Hematopoietic multipotent progenitor cell treated with erythropoietin and hydrocortisone succinate and interleukin-3 and kit ligand, for 15 days (in vitro differentiated cells): ENCODE measurements around the gene APOBEC3H.
A peak's percentile ranks its signal among the peaks of the same experiment; 100 is the strongest.

Experiments used
- DNase-seq: peaks from one replicate; pipeline ENCODE4 v3.0.0-alpha.2; 2015; ENCODE audit warnings: low spot score

The APOBEC3H gene

DNA sequence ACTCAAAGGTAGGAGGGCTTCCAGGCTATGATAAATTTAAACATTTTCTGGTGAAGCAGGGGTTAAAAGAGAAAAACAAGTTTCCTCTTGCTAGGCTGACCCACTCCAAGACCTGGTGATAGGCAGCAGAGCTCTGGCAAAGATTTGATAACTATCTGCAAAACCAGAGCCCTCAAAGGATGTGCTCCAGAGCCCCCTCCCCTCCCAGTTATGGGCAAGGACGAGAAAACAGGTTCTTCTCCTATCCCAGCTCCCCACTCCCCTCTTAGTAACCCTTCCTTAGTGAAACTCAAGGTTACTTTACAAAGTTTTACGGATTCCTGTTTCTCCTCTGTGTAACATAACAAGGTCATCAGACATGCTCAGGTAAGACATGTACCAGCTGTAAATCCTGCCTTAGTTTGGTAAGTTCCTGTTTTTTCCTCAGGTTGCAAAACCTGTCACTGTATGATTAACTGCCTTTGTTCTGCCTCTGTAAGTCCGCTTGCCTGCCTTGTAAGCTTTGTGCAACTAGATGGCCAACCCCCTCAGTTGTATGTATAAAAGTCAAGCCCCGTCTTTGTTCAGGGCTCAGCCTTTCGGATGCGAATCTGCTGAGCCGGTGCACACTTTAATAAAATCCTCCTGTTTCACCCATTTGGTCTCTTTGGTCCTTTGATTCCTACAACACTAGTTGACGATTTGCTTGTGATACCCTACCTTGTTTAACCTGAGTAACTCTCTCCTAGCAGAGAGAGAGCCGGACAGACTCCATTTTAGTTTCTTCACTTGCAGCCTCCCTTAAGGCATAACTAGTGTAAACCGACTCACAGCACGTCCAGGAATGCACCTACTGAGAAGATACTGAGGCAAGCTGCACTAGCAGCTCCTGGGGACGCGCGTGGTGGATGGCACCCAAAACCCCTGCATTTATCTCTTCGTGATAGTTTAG is 13.9 kb downstream of the APOBEC3H start:
- no peak for DNase-seq

DNA sequence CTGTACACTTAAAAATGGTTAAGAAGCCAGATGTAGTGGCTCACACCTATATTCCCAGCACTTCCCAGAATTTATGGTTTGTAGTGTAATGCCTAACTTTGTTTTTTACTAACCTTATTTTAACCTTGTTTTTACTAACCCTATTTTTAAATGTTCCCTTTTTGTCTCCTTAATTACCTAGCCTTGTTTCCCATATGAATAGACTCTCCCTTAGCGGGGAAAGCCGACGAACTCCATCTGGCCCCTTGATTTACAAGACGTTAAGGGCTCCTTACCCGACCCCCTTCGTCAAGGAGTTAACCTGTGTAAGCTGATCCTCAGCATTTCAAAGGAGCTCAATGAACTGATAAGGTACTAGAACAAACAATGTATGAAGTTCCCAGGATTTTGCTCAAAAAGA is 17.1 kb downstream of the APOBEC3H start:
- DNase-seq: no peak

DNA sequence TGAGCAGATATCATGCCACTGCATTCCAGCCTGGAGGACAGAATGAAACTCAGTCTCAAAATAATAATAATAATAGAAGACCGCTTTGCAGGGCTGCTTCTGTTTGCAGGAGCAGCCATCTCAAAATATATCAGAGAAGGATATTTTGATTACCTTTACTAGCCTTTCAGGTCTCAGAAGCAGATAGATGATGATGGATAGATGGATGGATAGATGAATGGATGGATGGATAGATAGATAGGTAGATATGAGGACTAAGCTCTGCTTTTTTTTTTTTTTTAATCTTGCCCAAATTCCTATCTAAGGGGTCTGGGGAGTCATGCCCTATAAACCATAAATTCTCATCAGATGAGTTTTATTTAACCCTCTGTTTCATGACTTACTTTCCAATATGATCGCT is 18.5 kb downstream of the APOBEC3H start:
- DNase-seq: no peak

DNA sequence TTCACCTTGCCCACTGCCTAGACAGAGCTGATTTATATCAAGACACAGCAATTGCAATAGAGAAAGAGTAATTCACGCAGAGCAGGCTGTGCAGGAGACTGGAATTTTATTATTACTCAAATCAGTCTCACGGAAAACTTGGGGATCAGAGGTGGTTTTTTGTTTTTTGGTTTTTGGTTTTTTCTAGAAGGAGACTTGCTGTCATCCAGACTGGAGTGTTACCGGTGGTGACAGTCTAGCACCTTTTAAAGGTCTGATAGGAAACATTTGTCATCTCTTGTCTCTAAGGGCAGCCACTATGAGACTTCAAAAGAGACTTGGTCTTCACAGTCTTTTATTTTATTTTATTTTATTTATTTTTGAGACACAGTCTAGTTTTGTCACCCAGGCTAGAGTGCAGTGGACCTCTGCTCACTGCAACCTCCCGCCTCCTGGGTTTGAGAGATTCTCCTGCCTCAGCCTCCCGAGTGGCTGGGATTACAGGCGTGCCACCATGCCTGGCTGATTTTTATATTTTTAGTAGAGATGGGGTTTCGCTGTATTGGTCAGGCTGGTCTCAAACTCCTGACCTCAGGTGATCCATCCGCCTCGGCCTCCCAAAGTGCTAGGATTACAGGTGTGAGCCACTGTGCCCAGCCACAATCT is 19.1 kb downstream of the APOBEC3H start:
- DNase-seq: no peak

DNA sequence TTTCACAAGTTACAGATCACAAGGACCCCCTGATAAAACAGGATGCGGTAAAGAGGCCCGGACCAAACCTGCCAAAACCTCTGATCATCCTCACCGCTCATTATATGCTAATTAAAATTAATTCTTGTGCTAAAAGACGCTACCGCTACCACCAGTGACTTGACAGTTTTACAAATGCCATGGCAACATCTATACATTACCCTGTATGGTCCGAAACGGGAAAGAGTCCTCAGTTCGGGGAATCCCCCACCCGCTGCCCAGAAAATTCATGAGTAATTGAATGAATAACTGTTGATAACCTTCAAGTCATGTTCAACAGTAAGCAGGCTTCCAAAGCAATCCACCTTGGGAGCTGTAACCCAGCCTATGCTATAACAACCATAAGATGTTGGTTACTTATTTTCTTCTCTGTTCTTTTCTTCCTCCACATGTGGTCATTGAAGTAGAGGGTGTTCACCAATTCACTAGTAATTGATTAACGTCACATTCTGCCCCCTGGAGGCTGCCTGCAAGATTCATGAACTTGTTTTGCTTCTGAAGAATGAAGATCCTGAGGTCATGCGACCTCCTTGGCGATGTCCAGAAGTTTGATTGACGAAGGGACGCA is 20.6 kb downstream of the APOBEC3H start:
- peak; percentile 68 for DNase-seq

DNA sequence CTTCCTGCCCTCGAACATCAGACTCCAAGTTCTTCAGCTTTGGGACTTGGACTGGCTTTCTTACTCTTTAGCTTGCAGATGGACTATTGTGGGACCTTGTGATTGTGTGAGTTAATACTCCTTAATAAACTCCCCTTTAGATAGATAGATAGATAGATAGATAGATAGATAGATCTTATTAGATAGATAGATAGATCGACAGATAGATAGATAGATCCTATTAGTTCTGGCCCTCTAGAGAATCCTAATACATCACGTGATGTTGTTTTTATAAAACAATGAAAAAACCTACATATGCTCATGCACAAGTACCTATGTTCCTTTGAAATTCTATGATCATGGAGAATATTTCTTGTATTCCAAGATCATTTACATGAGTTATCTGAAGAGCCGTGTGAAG is 23.9 kb downstream of the APOBEC3H start:
- DNase-seq: no peak

DNA sequence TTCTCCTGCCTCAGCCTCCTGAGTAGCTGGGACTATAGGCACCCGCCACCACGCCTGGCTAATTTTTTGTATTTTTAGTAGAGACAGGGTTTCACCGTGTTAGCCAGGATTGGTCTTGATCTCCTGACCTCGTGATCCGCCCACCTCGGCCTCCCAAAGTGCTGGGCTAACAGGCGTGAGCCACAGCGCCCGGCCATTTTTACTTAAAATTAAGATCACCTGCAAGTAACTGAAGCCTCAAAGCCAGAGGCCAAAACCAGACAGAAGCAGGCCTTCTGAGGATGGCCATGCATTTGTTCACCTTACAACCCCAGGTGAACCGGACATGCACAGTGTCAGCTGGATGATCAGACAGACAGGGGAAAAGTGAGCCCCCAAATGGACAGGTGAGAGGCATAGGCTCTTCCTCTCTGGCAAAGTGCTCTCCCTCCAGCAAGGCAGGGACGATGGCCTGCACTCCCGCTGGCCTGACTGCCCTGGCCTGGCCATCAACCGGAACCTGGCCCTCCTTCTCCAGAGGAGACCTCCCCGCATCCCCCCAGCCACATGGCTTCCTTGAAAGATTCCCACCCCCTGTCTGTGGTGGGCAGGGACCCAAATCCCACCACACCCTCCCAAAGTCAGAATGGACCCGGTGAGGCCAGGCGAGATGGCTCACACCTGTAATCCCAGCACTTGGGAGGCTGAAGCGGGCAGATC is 25.9 kb downstream of the APOBEC3H start:
- no peak for DNase-seq

DNA sequence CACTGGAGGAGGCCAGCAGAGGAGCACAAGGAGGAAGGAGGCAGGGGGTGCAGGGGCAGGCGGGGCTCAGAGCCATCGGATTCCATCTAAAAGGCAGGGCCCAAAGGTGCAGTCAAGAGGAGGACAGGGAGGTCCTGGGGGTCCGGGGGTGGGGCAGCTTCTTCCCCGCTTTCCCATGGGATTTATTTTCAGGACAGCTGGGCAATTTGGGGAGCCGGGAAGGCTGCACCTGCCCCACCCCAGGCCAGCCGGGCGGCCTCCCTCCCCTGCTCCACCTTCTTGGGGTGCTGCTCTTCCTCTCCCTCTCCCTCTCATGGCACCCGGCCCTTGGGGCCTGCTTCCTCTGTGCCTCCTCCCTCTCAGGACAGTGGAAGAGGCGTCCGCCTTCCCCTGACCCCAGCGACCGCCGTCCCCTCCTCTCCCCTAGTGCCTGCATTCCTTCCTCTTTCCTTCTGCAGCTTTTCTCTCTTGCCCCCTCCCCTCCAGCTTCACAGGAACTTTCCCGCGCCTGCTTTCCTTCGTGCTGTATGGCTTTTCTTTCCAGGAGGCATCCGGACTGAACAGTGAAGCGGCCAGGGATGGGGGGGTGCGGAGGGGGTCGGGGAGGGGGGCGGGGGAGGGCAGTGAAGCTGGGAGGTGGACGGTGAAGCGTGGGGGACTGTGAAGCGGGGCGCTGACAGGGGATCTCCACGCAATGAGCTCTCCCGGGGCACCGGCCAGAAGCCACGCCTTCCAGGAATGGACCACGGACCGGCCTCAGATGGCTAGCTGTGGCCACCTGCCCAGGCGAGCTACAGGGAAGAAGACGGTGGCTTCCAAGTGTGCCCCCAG is 26.9 kb downstream of the APOBEC3H start:
- DNase-seq: no peak

DNA sequence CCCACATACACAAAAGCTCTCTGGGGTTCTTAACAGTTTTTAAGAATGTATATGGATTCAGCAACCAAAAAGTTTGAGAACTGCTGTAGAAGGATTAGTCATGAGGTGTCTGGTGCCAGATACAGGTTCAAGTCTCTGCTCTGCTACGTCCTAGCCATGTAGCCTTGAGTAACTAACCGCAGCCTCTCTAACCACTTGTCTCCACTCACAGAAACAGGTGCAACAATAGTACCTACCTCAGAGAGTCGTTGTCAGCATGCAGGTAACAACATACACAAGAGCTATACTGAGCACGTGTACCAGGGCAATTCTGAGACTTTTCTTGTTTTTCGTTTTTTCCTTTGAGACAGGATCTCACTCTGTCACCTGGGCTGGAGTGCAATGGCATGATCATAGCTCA is 28.6 kb downstream of the APOBEC3H start:
- DNase-seq: no peak

DNA sequence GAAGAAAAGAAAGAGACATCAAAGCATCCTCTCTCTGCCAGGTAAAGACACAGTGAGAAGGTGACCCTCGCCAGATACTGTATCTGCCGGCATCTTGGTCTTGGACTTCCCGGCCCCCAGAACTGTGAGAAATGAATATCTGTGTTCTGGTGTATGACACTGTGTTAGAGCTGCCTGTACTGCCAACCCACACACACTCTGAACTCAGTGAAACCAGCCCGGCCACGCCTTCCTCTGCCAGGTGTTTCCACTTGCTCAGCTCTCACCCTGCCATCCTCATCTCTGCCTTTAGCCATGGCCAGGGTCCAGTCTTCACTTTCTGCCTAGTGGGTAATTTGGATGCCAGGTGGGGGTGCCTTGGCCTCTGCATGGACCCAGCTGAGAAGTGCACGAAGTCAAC is 31.5 kb downstream of the APOBEC3H start:
- DNase-seq: no peak

DNA sequence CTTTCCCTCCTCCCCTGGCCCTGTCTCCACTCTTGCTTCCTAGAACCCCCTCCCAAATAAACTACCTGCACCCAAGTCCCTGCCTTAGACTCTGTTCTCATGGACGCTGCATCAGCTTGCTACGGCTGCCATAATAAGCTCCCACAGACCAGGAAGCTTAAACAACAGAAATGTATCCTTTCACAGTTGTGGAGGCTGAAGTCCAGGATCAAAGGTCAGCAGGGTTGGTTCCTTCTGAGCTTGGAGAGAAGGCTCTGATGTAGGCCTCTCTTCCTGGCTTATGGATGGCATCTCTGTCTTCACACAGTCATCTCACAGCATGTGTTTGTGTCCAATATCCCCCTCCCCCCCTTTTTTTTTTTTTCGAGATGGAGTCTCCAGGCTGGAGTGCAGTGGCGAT is 32.0 kb downstream of the APOBEC3H start:
- DNase-seq: no peak

DNA sequence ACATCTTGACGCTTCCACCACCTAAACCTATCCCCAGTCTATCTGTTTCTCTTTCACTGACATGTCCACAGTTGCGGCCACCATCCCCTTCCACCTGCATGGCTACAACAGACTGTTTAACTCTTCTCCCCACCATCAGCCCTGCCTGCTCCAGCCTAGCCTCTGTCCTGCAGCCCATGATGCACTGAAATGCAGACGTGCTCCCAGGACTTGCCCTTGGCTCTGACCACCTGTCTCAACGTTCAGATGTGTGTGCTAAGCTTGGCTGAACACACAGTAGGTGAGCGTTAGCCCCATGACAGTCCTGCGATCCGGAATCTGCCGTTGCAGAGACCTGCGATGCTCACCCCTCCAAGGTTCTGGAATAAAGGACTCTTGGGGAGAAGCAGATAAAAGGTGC is 32.7 kb downstream of the APOBEC3H start:
- DNase-seq: no peak

DNA sequence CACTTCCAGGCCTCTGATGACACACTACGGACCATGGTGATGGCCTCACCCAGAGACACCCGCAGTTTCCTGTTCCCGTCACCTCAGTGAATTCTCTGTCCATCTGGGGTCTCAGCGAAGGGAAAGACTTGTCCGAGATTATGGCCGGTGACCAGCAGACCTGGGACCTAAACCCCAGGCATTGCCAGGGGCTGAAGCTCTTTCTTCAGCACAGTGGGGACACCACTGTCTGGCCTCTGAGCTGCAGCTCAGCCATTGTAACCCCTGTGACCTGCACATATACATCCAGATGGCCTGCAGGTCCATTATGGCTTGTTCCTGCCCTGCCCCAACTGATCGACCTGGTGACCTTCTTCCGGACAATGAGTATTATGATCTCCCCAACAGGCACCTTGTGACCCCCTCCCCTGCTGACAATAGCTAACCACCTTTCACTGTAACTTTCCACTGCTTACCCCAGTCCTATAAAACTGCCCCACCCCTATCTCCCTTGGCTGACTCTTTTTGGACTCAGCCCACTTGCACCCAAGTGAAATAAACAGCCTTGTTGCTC is 33.2 kb downstream of the APOBEC3H start:
- DNase-seq: no peak

DNA sequence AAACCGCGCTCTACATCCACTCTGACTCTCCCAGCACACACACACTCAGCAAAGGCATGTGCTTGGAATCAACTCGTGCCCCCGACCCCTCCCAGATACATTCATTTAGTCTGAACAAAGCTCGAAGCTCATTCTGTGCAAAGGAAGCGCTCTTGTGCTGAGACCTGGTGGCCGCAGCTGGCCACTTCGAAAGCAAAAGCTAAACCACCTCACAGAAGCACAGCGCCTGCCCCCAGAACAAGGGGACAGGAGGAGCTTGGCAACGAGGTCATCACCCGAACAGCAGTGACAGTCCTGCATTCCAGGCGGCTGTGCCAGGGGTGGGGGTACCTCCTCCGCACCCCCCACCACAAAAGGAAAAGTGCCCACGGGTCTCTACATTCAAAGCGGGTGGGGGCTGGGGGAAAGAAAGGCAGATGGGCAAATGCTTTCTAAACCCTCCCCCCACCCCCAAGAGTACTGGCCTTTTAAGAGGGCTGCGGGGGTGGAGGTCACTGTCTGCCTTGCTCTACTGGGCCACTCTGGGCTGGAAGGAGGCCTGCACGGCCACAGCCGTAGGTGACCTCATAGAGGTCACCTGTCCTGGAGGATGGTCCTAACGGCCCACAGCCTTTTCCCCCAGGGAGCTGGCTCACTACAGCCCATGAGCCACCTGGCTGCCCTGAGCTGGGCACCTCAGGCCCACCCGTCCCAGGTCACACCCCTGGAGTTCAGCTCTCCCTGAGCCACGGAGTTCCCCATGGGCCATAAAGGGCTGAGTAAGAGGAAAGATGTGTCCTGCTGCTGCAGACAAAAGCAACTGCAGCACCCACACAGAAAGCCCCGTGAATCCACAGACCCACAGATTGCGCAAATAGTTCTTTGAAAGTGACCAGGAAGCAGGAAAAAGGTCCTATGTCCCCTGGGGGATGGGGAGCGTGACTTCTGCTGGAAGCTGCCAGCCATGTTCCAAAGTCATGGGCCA is 34.1 kb downstream of the APOBEC3H start:
- DNase-seq: no peak

DNA sequence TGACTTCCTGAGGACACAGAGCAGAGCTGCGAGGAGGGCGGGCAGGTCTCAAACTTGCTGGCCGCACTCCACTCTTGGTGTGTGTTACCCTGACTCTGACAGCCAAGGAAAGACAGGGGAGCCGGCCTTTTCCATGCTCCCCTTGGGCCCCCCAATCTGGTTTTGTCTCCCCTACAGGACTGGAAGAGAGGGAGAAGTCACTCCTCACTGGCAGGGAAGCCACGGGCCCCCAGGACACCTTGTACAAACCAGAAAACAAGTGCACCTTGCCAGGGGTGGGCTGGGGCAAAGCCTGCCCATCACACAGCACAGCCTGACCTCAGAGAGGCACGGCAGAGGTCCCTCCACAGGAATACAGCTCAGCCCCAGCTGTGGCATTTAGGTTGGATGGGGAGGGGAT is 35.2 kb downstream of the APOBEC3H start:
- no peak for DNase-seq

DNA sequence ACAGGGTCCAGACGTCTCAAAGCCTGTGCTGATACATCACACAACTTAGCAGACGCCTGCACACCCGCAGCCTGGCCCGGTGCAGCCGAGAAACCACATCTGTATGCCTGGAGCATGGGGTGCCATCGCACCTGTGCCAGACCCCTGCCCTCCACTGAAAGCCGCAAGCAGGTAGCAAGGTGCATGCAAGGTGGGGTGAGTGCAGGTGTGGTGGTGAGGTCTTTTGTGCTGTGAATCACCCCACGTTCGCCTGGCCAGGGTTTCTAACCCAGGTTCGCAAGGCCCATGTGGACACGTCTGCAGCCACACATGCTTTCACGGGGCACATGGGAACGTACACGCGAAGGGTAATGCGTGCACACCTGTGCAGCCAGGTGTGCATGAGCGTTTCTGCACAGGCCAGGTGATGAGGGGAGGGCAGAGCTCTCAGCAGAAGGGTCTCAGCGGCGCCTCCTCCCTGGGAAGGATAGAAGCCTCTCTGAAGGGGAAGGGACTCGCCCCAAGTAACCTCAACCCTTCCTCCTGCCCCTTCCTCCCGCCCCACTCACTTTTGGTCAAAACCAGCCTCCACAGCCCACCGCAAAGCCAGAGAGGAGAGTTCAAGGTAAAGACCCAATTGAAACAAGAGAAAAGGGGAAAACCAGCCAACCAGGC is 36.0 kb downstream of the APOBEC3H start:
- no peak for DNase-seq

DNA sequence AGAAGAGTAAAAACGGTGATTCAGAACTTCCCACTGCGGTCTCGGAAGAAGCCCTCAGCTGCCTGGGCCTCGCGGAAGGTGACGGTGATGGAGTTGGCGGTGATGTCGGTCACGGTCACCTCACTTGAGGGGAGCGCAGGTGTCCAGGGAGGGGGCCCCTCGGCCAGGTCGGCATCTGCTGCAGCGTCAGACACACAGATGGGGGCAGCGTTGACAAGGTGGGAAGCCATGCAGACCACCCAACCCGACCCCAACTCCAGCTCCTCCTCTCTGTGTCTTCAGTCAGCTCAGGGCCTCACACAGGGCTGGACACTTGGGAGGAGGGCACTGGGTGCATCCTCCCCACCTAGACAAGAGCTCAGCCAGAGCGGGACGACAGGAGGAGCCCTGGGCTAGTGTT is 36.8 kb downstream of the APOBEC3H start:
- DNase-seq: no peak

DNA sequence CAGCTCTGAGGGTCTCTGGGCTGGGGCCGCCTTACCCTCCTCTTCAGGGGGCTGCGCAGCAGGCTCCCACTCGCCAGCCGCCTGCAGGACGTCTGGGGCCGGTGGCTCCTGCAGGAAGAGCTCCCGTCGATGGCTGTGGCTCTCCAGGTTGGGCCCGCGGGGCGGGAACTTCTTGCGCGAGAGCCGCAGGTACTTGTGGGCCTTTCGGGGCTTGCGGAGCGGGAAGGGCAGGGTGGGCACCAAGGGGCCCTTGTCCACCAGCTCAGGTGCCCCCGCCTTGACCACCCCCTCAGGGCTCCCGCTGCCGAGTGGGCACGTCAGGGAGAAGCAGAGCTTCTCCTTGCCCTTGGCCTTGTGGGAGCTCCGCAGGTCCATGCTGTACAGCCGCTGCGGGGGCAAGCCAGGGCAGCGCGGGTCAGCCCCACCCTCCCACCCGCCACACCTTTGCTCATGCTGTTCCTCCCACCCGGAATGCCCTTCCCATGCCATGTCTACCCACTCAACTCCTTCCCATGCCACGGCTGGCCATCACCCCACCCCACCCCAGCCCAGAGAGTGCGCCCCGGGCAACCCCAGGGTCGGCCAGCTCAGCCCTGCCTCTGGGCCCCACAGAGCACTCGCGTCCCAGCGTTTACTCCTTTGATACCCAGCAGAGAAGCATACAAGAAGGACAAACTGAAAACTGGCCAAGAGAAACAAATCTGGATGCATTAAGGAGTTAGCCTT is 37.5 kb downstream of the APOBEC3H start:
- no peak for DNase-seq
